Activated CD4-positive, alpha-beta T cell treated with anti-CD3 and anti-CD28 coated beads, Interleukin-2, amount 10 ng/mL, durations not matched to agents 7 days and 5 days (primary cell): ENCODE results near the gene ARPC4. TPM values are rescaled to one million over a fixed set of nuclear protein-coding genes. Genes with fewer than 3 reads are reported as not detected.
"Not testable (repeated sequence)": the region's sequence is repeated elsewhere in the genome, so short reads cannot be mapped to it uniquely, and the experiment has no call there.

Source experiments
- CTCF ChIA-PET: fragments of 350-600 bp; sonication (Branson Sonifier 250); formaldehyde crosslinking; loops from one replicate; lab custom pipeline; 2021; ENCODE audit warnings: antibody characterized with exemption; lab: Charles Lee
- POLR2A ChIA-PET: fragments of 350-600 bp; sonication (Branson Sonifier 250); formaldehyde crosslinking; loops from one replicate; lab custom pipeline; 2021; ENCODE audit warnings: antibody characterized with exemption; lab: Charles Lee
- DNase-seq: peaks from one replicate; pipeline ENCODE4 v3.0.0-alpha.2; 2020
- H3K27ac Mint-ChIP-seq: one replicate; pipeline ENCODE4 v1.8.0; 2021; ENCODE audit warnings: mild to moderate bottlenecking, moderate library complexity, mixed read lengths
- H3K27me3 Mint-ChIP-seq: one replicate; pipeline ENCODE4 v1.8.0; 2021; ENCODE audit warnings: mixed read lengths
- H3K36me3 Mint-ChIP-seq: one replicate; pipeline ENCODE4 v1.8.0; 2021; ENCODE audit warnings: low read depth, mixed read lengths
- H3K4me1 Mint-ChIP-seq: one replicate; pipeline ENCODE4 v1.8.0; 2021; ENCODE audit warnings: mixed read lengths
- H3K4me3 Mint-ChIP-seq: one replicate; pipeline ENCODE4 v1.8.0; 2021; ENCODE audit warnings: mild to moderate bottlenecking, moderate library complexity, mixed read lengths
- H3K9me3 Mint-ChIP-seq: one replicate; pipeline ENCODE4 v1.8.0; 2021; ENCODE audit warnings: mixed read lengths
- total RNA-seq, 2 experiments: library from RNA; stranded (reverse); gene quantifications; one replicate each; pipeline ENCODE4 v1.2.3, GENCODE V29; 2021

Gene ARPC4
- total RNA-seq, 2 experiments from 2014 or later: 258 to 299 TPM

DNA sequence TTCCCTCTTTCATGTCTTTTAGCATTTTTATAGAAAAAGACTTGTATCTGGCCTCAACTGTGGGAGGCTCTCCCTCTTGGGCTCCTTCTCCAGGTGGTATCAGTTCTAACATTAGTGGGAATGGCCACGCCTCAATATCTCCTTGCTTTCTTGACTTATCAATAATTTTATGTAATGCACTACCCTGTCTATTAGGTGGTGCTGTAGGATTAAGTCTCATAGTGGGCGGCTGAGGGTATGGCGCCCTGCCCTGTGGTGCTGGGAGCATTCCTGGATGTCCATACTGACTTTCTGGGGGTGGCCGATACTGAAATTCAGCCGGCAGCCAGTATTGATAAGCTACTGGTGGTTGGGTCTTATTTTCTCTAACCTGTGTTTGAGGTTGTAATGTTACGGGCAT lies 59.6 kb downstream of the ARPC4 start:
- POLR2A ChIA-PET: no interaction called here
- DNase-seq: no peak
- peaks cover 8% of the 10 kb centered on the region for H3K4me1 Mint-ChIP-seq
- H3K27ac Mint-ChIP-seq: no peak overlapping the region
- H3K4me3 Mint-ChIP-seq: no peak overlapping the region
- H3K9me3 Mint-ChIP-seq: no peaks in the 10 kb centered on the region
- H3K27me3 Mint-ChIP-seq: peaks cover 13% of the 10 kb centered on the region
- H3K36me3 Mint-ChIP-seq: no peaks in the 10 kb centered on the region
- CTCF ChIA-PET: interaction anchor here (0.6 to 1.5 kb wide), 3 partner anchors 9 to 342 kb away, joined by 3 read pairs; partner anchors contain the start of gene RPUSD3

DNA sequence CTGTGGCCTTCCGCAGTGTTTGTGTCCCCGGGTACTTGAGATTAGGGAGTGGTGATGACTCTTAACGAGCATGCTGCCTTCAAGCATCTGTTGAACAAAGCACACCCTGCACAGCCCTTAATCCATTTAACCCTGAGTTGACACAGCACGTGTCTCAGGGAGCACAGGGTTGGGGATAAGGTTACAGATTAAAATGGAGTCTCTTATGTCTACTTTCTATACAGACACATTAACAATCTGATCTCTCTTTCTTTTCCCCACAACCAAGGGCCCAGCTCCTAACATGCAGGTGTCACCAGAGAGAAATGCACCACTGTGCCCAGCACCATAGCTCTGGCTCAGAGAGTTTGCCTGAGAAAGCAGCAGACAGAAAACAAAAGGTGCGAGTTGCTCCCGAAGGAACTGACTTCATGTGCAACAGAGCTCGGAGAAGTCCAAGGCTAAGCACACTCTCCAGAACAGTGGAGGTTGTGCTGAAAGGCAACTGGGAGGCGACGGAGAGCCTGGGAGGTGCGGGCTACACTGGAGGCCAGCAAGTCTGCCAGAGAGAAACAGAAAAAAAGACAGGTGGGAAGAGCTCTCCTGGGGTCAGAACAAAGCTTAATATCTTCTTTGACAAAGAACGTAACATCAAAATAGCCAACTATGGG lies 61.5 kb downstream of the ARPC4 start:
- H3K36me3 Mint-ChIP-seq, H3K4me3 Mint-ChIP-seq, H3K27ac Mint-ChIP-seq, H3K9me3 Mint-ChIP-seq, DNase-seq, POLR2A ChIA-PET, H3K4me1 Mint-ChIP-seq: not testable (repeated sequence)
- H3K27me3 Mint-ChIP-seq: peaks cover 13% of the 10 kb centered on the region
- CTCF ChIA-PET: interaction anchor here (0.6 to 1.2 kb wide), 4 partner anchors 9 to 577 kb away, joined by 3 read pairs; partner anchors contain the start of gene RPUSD3

DNA sequence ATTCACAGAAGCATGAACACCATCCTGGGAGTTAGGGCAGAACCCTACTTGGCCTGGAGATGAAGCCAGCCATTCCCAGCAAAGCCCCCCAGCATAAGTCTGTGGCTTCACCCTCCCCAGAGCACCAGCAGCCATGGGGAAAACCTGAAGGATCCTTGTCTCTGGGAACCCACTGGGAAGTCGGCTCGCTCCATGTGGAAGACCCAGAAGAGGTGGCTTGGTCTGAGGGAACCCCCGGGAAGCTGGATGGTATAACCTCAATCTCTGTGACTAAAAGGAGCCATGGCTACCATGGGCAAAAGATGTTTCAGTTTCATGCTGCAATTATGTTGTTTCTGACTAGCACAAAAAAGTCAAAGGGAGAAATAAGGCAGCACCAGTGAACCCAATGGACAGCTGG lies 62.7 kb downstream of the ARPC4 start:
- H3K4me1 Mint-ChIP-seq: peaks cover 4% of the 10 kb centered on the region
- no peak overlapping the region for H3K4me3 Mint-ChIP-seq
- no peaks in the 10 kb centered on the region for H3K9me3 Mint-ChIP-seq
- POLR2A ChIA-PET: no interaction called here
- DNase-seq: no peak
- H3K36me3 Mint-ChIP-seq: no peaks in the 10 kb centered on the region
- peaks cover 10% of the 10 kb centered on the region for H3K27me3 Mint-ChIP-seq
- CTCF ChIA-PET: interaction anchor here (1.0 to 1.6 kb wide), 2 partner anchors 9 to 23 kb away, joined by 3 to 6 read pairs; no protein-coding TSS in a partner anchor
- no peak overlapping the region for H3K27ac Mint-ChIP-seq

Other genes starting within 250 kb of the ARPC4 start
- not detected for gene LHFPL4, start 239.3 kb upstream of the ARPC4 start, total RNA-seq
- gene MTMR14, start 143.6 kb upstream of the ARPC4 start, total RNA-seq: 10 to 100 TPM; 50.2 to 51.5 TPM
- under 1 TPM in 1 of 2 experiments, not detected in 1; 0.25 TPM for gene CPNE9, start 89.2 kb upstream of the ARPC4 start, total RNA-seq
- 10 to 100 TPM; 51.3 to 51.6 TPM for gene BRPF1, start 61.3 kb upstream of the ARPC4 start, total RNA-seq
- gene OGG1, start 43.1 kb upstream of the ARPC4 start, total RNA-seq: 10 to 100 TPM; 42.3 to 47.9 TPM
- 10 to 100 TPM; 18.8 to 19.0 TPM for gene CAMK1, start 23.1 kb upstream of the ARPC4 start, total RNA-seq
- gene TADA3, start 609 bp upstream of the ARPC4 start, total RNA-seq: 10 to 100 TPM; 77.6 to 82.3 TPM
- gene TTLL3, start 17.2 kb downstream of the ARPC4 start, total RNA-seq: 10 to 100 TPM; 51.1 to 55.3 TPM
- 10 to 100 TPM; 49.8 to 49.9 TPM for gene RPUSD3, start 50.9 kb downstream of the ARPC4 start, total RNA-seq
- not detected for gene CIDEC, start 87.2 kb downstream of the ARPC4 start, total RNA-seq
- 10 to 100 TPM; 29.6 to 30.6 TPM for gene JAGN1, start 97.5 kb downstream of the ARPC4 start, total RNA-seq
- gene IL17RE, start 109.8 kb downstream of the ARPC4 start, total RNA-seq: 1 to 10 TPM; 1.5 to 2.7 TPM
- gene IL17RC, start 124.0 kb downstream of the ARPC4 start, total RNA-seq: under 1 TPM; 0.32 to 0.52 TPM
- 10 to 100 TPM; 13.9 to 16.0 TPM for gene CRELD1, start 140.8 kb downstream of the ARPC4 start, total RNA-seq
- 1 to 10 TPM; 4.8 to 5.5 TPM for gene PRRT3, start 159.3 kb downstream of the ARPC4 start, total RNA-seq
- 10 to 100 TPM; 53.8 to 55.0 TPM for gene EMC3, start 193.8 kb downstream of the ARPC4 start, total RNA-seq
- 10 to 100 TPM; 61.2 to 68.1 TPM for gene FANCD2, start 233.4 kb downstream of the ARPC4 start, total RNA-seq